Daoy (cell line): ENCODE data around the gene NRXN2. TPM values are rescaled to one million over a fixed set of nuclear protein-coding genes. Genes with fewer than 3 reads are reported as not detected.
"Not testable (repeated sequence)": the region's sequence is repeated elsewhere in the genome, so short reads cannot be mapped to it uniquely, and the experiment has no call there.

ENCODE experiments used
- DNase-seq: peaks from one replicate; pipeline ENCODE4 v3.0.0-alpha.2; 2015; ENCODE audit warnings: low read depth
- total RNA-seq: library from RNA; depleted of rRNA; stranded (reverse); fragments of >200 nt; shearing (Covaris generic); gene quantifications from 2 replicates; pipeline ENCODE4 v1.2.3, GENCODE V29; 2014; rRNA removed

Gene NRXN2
- total RNA-seq, 1 experiment from 2014 or later: 20.9 TPM

DNA sequence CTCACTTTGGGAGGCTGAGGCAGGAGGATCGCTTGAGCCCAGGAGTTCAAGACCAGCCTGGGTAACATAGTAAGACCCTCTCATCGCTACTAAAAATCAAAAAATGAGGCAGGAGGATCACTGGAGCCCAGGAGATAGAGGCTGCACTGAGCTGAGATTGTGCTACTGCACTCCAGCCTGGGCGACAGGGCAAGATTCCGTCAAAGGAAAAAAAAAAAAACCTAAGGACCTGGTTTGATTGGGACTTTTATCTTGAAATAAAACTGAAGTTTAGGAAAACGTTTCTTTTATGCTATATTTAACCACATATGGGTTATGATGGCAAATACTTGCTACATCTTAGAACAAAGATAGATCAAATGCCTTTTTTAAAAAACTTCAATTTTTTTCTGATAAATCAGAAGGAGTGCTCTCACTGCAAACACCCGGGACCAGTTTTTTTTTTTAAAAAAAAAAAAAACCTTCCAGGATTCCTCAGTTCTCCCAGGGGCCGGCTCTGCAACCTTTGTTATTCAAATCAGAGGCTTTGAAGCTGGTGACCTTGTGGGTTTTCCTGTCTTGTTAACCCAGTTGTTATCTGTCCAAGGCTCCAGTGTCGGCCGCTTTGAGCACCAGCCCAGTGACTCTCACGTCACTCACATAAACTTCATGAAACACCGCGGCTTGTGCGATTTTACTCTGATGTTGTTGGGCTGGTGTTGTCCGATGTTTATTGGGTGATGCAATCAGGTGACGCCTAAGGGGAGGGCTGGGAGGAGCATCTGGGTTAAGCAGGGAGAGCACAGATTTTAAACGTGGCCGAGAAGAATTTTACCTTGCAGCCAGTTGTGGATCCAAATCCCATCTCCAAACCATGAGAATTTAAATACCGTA is 156.7 kb downstream of the NRXN2 start:
- peak; percentile 77 for DNase-seq

DNA sequence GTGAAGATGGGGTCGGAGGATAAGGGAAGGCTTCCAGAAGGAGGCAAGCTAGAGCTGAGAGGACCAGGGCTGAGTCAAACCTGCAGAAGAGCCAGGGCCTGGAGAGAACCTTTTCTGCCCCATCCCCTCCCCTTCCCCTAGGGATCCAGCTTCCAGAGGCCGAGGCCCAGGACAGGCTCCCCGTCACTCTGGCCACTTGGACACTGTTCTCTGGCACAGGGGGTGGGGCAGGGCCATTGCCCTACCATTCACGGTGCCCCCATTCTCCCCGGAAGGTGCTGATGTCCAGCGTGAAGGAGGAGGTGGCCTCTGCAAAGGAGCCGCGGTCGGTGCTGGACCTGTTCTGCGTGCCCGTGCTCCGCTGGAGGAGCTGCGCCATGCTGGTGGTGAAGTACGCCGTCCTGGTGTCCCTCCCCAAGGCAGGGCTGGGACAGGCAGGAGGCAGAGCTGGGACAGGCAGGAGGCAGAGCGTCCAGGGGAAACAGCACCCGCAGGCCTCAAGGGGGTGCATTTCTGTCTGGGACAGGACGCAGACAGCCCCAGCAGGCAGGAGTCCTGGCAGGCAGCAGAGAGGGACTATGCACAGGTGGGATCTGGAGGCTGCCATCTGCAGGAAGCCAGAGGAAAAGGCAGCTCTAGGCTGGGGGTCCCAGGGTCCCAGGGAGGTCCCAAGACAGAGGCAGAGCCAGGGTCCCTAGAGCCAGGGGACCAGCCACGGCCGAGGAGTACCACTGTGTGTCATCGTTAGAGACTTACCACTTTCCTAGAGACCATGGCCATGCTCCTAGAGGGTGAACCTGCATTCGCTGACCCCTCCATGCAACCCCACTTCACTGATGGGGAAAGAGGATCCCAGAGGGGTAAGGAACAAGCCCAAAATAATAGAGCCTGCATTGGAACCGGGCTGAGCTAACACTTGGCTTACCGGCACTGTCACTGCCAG is 157.8 kb downstream of the NRXN2 start:
- no peak for DNase-seq

DNA sequence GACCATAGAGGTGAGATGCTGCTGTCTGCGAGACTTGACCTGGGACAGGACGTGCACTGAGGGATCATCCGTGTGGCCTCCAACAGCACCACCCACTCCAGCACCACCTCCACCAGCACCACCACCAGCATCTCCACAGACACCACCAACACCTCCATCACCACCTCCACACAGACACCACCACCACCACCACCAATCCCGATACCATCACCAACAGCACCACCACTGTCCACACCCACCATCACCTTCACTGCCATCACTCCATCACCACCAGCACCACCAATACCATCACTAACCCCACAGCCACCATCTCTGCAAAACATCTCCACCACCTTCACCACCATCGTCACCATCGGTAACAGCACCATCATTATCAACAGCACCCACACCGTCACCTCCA is 158.6 kb downstream of the NRXN2 start:
- no peak for DNase-seq

DNA sequence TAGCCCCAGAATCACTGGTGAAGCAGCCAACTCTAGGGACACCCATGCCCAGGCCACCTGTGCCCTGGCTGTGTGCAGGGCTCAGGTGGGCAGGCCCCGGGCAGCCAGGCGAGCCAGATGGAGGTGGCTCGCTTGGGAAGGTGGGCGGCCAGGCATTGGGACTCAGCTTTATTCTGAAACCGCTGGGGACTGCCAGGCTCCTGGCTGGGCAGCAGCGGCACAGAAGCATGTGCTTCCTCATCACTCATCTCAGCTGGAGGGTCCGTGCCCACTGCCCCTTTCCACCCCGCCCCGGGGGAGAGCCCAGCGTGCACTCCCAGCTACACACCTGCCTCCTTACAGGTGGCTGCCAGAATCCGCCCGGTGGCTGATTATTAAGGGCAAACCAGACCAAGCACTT is 159.0 kb downstream of the NRXN2 start:
- no peak for DNase-seq

DNA sequence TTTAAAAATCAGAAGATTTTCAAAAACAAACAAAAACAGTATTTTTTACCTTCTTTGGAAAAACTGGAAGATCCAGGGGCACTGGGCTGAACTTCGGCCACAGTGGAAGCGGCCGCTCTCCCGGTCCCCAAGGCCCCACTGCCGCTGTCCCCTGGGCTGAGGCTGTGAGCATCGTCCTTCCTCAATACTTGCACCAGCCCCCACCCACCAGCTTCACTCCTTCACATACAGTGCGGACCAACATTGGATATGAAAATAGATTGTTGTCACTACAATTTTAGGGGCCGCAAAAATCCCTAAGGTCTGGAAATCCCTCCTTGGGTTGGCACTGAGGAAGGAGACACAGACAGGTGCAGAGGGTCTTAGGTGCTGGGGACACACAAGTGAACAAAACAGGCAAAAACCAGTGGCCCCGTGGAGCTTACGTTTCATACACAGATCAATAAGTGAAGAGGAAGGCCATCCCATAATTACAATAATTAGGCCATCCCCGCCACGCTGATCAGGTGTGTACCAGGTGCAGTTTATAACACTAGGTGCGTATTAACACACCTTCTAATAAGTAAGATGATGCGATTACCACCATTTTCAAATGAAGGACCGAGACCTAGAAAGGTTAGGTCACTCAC is 160.2 kb downstream of the NRXN2 start:
- DNase-seq: no peak

DNA sequence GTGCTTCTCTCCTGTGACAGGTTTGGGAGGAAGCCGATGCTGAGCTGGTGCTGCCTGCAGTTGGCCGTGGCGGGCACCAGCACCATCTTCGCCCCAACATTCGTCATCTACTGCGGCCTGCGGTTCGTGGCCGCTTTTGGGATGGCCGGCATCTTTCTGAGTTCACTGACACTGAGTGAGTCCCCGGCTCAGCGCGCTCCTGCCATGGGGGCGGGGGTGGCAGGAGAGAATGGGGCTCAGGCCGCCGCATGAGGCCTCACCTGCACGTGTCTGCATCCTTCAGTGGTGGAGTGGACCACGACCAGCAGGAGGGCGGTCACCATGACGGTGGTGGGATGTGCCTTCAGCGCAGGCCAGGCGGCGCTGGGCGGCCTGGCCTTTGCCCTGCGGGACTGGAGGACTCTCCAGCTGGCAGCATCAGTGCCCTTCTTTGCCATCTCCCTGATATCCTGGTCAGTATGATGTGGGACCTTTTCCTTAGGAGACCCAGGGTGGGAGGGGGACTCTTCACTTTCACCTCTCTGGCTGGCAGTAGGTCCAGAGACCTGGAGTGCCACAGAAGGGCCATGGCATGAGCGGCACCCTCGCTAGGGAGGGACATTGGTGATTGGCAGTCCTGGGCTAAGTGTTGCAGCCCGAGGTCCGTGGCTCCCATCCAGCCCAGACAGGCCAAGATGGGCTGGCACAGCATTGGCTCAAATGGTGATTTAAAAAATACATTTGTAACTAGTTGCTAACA is 160.8 kb downstream of the NRXN2 start:
- no peak for DNase-seq

DNA sequence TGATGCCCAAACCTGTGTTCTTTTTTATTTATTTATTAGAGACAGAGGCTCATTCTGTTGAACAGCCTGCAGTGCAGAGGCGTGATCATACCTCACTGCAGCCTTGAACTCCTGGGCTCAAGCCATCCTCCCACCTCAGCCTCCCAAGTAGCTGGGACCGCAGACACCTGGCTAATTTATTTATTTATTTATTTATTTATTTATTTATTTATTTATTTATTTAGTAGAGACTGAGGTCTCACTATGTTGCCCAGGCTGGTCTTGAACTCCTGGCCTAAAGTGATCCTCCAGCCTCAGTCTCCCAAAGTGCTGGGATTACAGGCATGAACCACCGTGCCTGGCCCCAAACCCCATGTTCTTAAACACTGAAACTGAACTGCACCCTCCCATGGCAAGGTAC is 161.6 kb downstream of the NRXN2 start:
- not testable (repeated sequence) for DNase-seq

DNA sequence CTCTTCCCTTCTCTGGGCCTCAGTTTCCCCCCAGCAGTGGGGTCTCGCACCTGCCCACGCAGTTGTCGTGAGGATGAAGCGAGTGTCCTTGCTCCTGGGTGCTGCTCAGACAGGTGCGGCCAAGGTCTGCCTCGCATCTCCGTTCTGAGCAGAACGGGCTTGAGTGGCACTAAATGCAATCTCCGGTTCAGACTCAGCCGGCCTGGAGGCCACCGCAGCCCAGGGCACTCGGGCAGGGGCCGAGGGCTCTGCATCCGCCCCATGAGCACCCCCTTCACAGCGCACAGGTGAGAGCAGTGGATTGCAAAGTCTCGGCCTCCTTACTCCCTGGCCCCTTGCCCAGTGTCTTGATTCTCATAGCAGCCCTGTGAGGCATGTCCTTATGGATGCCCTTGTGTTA is 162.1 kb downstream of the NRXN2 start:
- no peak for DNase-seq

DNA sequence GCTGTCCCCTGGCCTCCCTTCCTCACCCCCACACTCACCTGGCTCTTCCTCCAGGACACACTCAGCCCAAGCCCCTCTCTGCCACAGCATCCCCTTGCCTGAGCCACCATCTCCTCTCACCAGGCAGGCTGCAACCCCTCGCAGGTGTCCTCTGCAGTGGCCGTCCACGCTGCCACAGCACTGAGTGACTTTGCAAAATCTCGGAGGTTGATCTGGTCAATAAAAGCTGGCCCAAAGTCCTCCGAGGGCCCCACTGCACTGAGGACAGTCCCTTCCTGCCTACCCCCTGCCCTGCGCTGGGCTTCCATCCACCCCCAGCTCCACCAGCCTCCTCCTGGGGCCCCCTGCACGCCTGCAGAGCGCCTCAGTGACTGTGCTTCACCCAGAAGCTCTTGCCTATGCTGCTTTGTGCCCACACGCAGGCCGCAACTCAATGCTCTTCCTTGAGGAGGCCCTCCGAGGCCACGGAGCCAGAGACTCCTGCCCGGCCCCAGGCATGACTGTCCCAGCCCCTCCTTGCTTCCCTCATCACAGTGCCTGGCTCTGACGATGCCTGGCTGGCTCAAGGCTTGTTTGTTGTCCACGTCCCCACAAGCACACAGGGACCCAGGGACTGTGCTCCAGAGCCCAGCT is 162.7 kb downstream of the NRXN2 start:
- DNase-seq: no peak

DNA sequence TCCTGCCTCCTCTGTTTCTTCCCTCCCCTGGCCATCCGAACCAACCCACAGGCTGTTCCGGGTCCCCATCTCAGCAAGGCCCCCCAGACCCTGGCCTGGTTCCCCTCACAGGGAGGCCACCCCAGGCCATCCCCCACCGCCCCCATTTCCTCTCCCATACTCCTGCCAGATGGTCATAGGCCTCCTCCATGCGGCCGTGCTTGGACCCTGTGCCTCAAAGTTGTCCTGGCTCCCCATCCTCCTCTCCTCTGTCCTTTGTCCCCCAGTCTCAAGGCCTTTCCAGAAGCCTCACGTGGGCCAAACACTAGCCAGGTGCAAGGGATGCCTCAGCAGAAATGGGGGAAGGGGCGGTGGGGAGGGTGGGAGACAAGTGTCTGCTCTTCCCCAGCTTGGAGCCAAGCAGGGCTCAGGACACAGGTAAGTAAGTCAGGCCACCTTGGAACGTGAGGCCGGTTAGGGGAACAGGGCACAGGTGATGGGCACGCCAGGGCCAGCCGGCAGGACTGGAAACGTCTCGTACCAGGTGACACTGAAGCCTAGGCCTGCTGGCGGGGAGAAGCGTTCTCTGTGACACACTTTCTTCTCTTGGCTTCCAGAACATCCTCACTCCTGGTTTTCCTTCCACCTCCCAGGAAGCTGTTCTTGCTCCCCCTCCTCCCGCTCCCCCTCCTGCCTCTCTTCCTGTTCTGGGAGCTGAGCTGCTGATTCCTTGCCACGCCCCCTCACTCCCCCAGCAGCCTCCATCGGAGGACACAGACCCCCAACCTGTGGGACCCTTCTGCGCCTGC is 163.5 kb downstream of the NRXN2 start:
- no peak for DNase-seq

DNA sequence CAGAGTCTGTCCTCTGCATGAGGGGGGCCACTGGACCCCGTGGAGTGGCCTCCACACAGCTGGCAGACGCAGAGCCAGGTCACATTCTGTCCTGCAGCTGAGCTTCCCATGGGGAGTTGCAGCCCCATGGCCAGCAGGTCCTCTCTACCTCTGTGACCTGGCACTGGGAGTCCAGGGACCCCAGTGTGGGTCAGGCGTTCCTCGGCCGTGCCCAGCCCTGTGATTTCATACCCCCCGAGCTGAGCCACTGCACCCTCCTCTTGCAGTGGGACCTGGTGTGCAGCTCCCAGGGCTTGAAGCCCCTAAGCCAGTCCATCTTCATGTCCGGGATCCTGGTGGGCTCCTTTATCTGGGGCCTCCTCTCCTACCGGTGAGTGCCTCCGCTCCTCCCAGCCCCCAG is 164.1 kb downstream of the NRXN2 start:
- no peak for DNase-seq

DNA sequence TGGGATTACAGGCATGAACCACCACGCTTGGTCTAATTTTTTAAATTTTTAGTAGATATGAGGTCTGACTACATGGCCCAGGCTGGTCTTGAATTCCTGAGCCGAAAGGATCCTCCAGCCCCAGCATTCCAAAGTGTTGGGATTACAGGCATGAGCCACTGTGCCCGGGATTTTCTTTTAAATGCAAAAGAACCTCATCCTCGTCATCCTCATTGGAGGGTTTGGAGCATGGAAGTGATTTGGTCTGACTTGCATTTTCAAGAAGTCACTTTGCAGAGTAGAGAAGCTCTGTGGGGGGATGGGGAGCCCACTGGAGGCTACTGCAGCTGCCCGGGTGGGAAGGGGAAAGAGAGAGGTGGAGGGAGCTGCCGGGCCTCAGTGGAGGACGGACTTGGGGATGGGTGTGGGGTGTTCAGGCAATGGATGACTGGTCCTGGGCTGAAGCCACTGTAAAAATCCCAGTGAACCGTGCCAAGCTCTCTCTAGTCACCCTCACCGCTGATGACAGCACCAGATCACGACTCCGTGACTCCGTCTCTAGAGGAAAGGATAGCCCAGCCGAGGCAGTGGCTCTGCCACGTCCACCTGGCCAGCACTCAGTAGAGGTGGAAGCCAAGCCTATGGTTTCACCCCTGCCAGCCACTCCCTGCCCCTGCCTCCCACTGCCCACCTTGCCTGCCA is 164.8 kb downstream of the NRXN2 start:
- DNase-seq: no peak

DNA sequence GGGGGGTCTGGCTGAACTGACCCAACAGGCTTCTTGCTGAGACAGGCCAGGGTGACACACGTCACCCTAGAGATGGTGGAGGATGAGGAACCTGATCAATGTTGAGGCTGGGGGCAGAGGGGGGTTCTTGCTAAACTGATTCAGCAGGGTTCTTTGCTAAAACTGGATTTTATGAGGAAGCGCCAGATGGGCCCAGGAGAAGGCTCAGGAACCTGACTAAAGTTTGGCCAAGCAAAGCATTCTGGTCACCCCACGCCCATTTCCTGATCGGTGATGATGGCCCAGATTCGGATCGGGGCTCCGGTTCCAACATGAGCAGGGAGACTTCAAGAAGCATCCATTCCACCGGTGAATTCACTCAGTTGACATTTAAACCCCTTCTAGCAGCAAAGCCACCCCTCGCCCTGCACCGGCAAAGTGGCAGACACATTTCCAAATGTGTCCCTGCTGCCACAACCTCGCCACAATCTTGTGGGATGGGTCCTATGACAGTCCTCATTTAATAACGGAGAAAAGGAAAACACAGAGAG is 166.2 kb downstream of the NRXN2 start:
- DNase-seq: no peak

Other genes starting within 250 kb of the NRXN2 start
- not detected in 2 replicates for gene SLC22A11, start 167.3 kb downstream of the NRXN2 start, total RNA-seq
- gene SLC22A12, start 132.0 kb downstream of the NRXN2 start, total RNA-seq: not detected in 2 replicates
- gene RASGRP2, start 20.9 kb upstream of the NRXN2 start, total RNA-seq: not detected in 2 replicates
- not detected in 2 replicates for gene PYGM, start 36.8 kb upstream of the NRXN2 start, total RNA-seq
- 99.7 and 151 TPM in 2 replicates for gene SF1, start 55.3 kb upstream of the NRXN2 start, total RNA-seq
- gene MAP4K2, start 80.0 kb upstream of the NRXN2 start, total RNA-seq: 6.7 and 10.4 TPM in 2 replicates
- gene MEN1, start 87.4 kb upstream of the NRXN2 start, total RNA-seq: 14.0 and 15.0 TPM in 2 replicates
- 0.06 and 0.15 TPM in 2 replicates for gene CDC42BPG, start 121.5 kb upstream of the NRXN2 start, total RNA-seq
- 27.0 and 35.6 TPM in 2 replicates for gene EHD1, start 155.4 kb upstream of the NRXN2 start, total RNA-seq
- 8.2 and 11.1 TPM in 2 replicates for gene ATG2A, start 194.0 kb upstream of the NRXN2 start, total RNA-seq
- 7.8 and 8.5 TPM in 2 replicates for gene PPP2R5B, start 201.5 kb upstream of the NRXN2 start, total RNA-seq
- gene GPHA2, start 212.7 kb upstream of the NRXN2 start, total RNA-seq: not detected in 2 replicates
- gene MAJIN, start 248.9 kb upstream of the NRXN2 start, total RNA-seq: not detected in 2 replicates